ENCODE measurements around the gene KCNJ12.
"Not testable (repeated sequence)": the region's sequence is repeated elsewhere in the genome, so short reads cannot be mapped to it uniquely, and the experiment has no call there.

KCNJ12 gene

DNA sequence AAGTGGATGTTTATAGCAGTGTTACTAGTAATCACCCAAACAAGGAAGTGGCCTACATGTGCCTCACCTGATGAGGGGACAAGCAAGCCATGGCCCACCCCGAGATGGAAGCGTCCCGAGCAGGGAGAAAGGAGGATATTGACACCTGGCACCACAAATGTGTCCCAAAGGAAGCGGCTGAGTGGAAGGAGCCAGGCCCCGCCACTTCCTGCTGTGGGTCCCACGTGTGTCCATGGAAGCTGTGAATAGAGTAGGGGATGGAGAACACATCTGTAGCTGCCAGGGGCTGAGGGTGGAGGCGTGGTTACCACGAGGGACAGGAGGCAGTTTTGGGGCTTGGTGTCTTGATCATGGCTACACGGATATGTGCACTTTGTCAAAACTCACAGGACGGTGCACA is 49.2 kb downstream of the KCNJ12 start:
- DNase-seq, result no peak

DNA sequence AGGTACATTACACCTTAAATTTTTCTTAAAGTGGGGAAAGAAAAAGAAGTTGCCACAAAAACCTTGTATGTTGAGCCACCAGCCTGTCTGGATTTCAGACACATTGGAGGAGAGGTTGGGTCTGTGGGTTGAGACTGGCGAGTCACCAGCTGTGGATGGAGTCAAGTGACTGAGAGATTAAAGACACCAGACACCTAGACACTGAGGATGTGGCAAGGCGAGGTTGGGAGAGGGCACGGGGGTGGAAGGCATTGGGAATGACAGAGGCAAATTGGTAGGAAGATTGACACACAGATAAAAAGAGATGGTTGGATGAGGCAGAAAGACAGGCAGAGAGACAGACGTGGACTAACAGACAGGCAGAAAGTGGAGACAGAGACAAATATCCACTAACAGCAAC is 49.6 kb downstream of the KCNJ12 start:
- DNase-seq, result no peak

DNA sequence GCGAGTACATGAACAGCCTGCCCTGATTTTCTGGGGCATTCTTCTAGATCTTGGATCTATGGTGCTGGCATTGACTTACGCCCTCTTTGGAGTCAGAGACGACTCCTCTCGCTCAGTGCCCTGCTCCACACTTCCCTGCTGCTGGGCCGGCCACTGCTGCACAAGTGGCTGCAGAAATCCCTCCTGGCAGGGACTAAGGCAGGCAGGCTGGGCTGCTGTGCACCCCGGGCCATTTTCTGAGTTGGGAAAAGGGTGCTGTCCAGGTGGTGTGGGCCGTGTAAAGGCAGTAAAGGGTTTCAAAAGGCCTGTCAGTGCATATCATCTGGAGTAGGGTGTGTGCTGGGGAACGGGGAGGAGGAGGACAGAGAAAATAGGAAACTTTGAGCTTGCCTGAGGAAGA is 50.1 kb downstream of the KCNJ12 start:
- not testable (repeated sequence) for DNase-seq

DNA sequence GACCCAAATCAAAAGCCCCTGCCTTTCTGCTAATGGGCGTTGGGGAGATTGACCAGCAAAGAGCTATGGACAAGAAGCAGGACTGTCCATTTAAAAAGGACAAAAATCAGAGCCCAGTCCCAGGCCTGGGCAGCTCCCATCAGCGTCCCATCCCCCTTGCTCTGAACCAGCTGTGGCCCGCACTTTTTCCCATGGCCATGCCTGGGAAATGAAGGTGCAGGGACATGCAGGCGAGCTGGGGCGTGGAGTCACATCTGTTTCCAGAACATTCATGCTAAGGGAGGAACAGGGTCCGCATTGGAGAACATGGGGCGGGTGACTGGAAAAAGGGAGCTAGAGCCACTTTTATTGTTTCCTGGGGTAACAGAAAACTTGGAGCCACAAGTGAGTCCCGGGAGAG is 50.7 kb downstream of the KCNJ12 start:
- not testable (repeated sequence) for DNase-seq

DNA sequence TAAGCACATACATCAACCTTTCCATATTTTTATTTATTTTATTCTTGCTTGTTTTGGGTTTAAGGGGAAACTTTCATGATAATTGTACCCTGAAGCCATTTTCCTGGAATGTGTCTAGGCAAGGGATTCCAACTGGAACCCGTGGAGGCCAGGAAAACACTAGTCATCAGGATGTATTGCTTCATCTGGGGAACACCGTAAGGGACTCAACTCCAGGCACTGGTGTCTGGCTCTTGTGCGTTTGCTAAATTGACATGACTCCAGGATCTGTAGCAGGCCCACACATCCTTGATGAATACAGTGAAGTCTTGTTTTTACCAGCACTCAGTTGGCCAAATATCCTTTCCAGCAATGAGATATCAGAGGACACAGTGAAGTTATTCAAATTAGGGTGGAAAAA is 51.6 kb downstream of the KCNJ12 start:
- not testable (repeated sequence) for DNase-seq

DNA sequence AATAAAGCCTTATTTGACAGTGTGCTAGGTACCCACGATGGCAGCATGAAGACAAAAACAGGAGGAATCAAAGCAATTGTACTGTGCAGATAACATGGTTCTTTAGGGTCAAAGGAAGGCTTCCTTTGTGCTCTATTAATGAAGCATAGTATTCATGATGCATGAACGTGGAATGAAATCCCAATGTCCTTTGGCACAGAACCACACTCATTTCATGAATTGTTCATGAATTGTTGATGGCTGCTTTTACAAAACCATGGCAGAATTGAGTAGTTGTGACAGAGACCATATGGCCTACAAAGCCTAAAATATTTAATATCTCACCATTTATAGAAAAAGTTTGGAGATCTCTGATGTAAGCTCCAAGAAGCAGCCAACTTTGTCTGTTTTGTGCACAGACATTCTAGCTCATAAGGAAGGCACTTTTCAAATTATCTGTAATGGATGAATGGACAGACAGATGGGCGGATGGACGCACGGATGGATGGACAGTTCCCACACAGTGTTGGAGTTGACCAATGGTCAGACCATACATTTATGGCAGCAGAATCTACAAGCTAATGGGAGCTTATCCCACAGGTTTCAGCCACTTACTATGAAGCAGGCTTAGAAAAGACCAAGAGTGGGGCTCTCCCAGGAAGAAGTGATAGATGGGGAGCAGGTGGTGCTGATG is 52.7 kb downstream of the KCNJ12 start:
- DNase-seq, result not testable (repeated sequence)

DNA sequence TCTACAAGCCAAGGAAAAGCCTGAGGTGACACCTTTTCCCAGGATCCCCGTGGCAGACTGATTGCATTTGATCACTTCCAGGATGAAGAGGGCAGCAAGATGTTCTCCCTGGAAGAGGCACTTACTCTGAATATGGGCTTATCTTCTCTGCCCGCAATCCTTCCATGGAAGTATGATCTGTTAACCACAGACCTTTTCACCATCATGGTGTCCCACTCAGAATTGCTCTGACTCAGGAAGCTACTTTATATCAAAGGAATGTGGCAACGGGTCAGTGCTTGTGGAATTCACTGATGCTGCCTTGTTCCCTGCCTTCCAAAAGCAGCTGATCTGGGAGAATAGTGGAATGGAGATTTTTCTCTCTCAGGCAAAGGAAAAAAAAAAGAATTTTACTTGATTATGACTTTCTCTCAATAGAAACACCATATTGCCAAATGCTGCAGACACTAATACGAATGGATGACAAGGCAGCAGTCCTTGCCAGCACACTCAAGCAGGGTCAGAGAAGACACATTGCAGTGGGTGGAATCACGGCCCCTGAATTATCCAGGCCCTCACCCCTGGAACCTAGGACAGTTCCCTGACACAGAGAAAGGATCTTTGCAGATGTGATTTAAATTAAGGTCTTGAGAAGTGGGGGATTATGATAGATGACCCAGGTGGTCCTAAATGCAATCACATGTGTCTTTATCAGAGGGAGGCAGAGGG is 53.9 kb downstream of the KCNJ12 start:
- DNase-seq, result not testable (repeated sequence)

DNA sequence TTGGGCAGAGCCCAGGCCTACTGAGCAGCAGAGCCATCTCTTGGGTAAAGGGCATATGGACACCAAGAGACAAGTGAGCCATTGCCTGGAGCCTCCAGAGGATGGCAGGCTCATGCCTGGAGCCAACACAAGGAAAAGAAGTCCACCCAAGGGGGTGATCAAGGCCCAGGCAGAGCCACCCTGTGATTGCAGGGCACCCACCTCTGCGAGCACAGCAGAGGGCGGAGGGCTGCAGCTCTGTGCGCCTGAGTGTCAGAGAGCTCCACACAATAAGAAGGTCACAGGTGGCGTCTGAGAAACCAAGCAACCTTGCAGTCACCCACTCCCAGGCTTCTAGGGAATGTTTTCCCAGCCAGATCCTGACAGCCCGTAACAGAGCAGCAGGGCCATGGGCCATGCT is 57.8 kb downstream of the KCNJ12 start:
- not testable (repeated sequence) for DNase-seq

DNA sequence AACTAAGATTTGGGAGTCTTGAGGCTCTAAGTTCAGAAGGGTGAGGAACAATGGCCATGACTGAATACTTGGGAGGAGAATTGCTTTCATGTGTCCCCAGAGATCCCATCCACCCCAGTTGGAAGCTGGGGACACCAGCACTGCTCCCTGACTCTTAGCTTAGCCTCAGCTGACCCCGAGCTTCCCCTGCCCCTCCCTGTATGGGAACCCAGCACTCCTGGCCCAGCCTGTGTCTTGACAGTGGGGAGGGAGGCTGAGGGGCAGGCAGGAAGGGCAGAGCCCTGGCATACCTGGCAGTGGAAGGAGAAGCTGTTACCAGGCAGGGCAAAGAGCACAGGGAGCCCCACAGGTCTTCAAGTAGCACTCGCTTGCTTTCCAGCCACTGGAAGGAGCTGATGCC is 58.8 kb downstream of the KCNJ12 start:
- DNase-seq, result not testable (repeated sequence)

DNA sequence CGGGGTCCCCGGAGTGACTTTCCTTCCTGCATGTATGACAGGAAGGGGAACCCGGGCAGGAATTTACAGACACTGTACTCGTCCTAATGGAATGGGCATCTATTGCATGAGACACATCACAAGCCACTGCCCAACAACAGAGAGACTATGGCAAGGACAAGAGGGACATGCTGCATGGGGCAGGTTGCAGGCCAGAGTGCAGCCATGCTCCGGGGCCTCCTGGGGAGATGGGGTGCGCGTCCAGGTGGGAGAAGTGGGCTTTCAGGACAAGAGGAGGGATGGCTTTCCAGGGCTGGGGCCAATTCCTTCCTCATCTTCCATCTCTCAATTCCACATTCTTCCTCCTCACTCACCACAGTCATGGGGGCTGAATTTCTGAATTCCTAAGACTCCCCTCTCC is 60.3 kb downstream of the KCNJ12 start:
- not testable (repeated sequence) for DNase-seq

DNA sequence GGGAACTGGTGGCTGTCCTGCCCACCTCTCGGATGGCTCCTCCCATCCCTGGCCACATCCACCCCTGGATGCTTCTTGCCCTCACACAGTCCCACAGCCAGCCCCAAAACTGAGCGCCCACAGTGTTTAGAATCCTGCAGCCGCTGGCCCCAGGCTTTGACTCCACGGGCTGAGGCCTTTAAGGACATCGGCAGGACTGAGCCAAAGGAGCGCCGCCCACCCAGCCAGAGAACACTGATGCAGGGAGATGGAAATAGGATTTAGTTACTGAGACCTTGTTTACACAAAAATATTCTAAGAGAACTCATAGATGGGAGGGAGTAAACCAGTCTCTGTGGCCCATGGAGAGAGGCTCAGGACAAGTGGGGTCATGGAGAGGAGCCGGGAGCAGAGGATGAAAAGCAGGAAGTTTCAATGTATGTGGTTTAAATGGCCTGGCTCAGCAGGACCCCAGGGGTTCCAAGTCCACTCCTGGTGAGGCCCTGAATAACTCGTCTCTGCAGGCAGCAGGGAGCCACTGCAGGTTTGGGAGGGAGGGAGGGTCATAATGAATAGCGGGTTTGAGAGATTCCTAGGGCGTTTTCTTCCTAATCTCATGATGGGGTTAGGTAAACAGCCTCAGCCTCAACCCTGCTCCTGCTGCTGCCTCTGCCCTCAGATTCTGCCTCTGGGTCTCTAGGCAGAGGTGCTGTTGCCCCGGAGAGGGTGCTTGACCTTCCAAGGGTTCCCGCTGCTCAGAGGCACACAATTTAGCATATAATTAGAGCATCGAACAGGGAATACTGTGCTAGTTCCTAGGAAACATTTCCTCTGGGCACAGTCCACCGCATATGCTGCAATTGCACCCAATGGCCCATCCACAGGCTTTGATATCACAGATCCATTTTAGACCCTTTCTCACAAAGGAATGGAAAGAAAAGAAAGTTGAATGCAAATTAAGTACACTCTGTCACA is 61.0 kb downstream of the KCNJ12 start:
- not testable (repeated sequence) for DNase-seq

DNA sequence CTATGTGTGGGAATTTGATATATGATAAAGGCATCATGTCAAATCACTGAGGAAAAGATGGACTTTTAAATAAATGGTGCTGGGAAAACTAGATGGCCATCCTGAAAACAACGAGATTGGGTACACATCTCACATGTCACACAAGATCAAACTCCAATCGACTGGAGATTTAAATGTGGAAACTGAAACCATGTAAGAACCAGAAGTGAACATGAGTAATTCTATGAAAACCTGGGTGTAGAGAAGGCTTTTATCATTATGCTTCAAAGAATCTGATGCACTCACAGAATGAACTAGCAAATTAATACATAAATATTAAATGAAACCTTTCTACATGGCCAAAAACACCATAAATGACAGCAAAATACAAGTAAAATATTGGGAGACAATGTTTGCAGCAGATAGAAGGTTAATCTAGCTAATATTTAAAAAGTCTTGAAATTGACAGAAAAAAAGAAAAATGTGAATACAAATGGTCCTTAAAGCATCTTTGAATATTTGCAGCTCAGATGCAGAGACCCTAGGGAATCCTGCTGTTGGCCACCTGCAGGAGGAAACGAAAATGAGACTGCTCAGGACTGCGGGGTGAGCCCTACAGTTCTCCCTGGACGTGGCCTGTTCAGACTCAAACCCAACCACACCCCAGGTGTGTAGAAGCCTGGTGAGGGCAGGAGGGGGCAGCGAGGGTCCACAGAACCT is 62.3 kb downstream of the KCNJ12 start:
- DNase-seq, result not testable (repeated sequence)

DNA sequence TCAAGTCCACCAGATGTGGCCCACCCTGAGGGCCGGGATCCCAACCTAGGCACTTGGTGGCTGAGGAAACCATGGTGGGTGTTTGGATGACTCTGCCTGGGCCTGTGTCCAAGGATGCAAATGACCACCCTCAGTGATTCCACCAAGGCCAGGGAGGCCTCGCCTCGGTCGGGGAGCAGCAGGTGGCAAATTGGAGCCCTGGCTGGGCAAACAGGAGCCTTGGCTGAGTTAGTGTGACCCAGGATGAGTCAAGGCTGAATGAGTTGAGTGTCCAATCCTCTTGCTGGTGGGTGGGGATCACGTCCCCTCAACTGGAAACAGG is 62.8 kb downstream of the KCNJ12 start:
- not testable (repeated sequence) for DNase-seq

DNA sequence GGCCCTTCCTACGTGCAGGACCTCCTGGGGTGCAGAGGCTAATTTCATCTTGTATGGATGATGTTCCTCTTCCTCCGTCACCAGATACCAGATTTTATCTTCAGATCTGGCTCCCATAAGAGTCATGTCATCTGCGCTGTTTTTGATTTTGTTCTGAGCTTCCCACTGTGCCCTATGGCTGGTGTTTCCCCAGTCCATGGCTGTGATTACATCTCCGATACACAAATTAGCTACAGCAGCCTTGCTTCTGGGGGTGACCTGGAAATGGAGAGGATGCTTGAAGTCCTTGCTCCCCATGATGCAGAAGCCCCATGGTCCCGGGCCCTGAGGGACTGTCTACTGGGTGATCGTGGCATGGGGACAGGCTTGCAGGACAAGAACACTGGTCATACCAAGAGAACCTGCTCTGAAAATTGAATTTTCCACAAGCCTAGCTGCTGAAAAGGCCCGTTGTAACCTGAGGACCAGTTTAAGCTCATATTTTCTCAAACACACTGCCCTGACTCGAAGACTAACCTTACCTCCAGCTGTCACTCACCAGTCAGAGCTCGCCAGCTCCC is 69.0 kb downstream of the KCNJ12 start:
- DNase-seq, result no peak

DNA sequence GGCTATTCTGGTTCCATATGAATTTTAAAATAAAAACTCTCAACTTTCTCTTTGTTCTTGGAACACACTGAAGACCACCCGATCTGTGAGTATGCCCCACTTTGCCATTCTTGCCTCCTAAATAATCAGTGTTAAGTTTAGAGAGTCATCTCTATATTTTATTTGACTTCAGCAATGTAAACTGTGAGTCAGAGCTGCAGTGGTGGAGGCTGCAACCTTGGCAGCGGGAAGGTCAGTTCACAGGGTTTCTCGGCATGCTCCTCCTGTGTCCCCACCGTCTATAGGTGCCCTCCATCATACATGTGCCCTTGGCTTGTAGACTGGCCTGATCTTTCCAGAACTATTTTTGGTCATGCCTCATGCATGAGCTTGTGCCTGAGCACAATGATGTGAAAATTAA is 71.4 kb downstream of the KCNJ12 start:
- not testable (repeated sequence) for DNase-seq

DNA sequence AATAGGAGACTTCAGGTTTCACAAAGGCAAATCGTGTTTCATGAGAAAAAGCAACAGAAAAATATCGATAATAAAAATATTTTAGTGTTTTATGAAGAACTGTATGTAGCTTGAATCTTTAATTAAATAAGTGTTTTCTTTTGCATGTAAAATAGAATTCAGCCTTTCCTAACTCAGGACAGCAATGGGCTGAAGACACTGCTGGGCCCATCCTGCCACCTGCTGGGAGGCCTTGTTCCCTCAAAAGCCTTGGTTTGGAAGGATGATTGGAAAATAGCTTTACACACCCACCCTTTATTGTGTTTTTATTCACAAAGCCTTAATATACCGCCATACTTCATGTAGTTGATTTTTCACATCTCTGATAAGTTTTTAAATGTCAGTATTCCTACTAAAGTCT is 73.7 kb downstream of the KCNJ12 start:
- not testable (repeated sequence) for DNase-seq

DNA sequence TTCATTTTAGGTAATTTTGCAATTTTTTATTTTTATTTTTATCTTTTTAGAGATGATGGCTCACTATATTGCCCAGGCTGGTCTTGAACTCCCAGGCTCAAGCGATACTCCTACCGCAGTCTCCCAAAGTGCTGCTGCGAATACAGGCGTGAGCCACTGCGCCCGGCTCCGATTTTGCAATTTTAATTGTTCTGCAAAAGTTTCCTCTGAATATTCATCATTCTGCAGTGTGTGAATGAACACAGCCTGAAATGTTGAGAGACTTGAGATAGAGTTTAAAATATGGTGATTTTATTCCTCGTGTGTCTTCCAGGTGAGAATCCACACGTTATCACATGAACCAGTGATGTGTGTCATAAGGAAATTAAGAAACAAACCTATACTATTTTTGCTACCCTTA is 75.8 kb downstream of the KCNJ12 start:
- DNase-seq, result no peak

DNA sequence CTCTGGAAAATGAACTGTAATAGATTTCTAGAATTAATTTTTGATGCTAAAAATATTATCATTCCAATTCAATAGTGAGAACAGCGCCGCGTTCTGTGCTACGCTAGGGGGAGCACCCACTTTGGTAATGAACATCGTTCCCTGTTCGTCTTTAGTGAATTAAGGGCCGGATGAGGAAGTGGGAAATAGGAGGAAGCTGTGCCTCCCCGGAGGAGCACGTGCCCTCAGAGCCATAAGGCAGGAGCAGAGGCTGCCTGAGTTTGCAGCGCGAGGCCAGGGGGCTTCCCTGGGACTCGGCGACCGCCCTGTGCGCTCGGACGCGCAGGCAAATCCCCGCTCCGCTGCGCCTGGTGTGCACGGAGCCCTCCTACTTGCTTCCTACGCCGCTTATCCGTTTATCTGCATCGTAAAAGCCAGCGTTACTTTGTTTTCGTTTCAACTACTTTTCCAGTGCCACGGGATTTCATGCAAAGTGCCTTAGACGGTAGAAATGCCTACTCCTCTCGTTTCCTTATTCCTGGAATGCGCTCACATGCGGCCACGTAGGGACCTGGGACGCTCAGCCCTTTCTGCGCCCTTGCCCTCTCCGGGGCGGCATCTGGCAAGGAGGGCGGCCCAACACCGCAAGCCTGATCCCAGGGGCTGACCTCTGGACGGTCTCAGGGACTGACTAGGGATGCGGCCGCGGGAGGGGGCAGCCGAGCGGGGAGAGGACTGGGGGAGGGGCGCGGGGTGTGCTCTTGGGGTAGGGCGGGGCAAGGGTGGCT is 76.4 kb downstream of the KCNJ12 start:
- no peak for DNase-seq

DNA sequence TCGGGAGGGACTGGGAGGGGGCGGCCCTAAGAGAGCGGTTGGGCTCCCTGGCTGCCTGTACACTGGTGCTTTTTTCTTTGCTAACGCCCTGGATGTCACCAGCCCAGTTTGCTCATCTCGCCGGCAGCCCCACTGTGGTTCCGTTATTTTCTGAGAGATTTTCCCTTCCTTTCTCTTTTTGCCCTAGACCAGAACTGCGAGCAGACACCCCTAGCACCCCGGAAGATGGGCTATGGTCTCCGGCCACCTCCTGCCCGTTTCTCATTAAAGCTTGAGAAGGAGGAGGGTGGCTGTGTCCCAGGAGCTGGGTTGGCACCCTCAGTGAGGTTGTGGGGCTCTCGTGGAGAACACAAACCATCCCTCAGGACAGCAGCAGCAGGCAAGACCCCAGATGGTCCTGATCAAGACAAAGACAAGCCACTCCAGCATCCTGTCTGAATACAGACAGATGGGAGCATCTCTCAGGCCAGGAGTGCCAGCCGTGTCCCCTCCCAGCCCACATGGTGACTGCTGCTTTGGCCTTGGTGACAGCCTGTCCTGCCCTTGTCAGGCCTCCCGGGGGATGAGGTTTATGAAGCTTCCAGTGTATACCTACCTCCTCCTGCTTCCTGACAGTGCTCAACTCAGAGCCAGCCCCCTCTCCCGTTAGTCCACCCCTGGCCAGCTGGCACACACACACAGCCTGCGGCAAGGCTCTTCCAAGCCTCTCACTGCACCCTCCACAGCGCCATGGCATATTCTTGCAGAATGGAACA is 77.2 kb downstream of the KCNJ12 start:
- no peak for DNase-seq

DNA sequence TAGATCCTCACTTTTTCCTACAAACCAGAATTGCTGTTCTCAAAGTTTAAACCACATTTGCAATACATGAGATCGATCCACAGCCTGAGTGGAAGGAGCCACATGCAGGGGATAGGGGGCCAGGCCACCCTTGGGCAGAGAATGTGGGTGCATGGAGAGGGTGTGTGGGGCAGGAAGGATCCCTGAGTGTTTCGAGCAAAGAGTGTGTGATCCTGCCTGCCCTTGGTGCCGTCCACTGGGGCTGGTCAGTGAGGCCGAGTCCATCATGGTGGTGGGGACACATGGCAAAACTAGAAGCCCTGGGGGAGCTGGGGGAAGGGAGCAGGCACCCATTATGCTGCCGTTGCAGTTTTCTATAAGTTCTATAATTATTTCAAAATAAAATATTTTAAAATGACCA is 77.8 kb downstream of the KCNJ12 start:
- not testable (repeated sequence) for DNase-seq

DNA sequence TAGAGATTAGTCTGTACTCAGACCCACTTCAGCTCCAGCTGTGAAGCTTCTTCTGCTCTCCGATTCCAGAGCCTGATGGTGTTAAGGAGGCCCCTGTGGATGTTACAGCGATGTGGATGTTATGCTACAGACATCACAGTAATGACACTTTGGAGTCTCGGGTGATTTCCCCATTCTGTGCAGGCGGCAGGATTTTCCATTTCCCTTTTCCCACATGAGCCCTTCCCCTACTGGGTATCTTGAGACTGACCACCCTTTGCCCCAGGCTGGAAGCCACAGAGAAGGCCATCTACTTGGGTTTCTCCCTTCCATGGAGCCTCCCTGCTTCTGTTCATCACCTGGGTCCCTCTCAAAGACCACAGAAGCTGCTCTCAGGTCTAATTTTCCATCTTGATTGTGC is 78.3 kb downstream of the KCNJ12 start:
- DNase-seq, result no peak

Data from activated CD4-positive, CD25-positive, alpha-beta regulatory T cell treated with anti-CD3 and anti-CD28 coated beads, Interleukin-2, amount 50 U/mL, for 72 hours (primary cell).